ENCODE results near the gene GXYLT1. TPM values are rescaled to one million over a fixed set of nuclear protein-coding genes. Genes with fewer than 3 reads are reported as not detected.

GXYLT1 gene
- total RNA-seq, 4 donors from 2014 or later, result 16.5 to 26.6 (median 20.6) TPM

DNA sequence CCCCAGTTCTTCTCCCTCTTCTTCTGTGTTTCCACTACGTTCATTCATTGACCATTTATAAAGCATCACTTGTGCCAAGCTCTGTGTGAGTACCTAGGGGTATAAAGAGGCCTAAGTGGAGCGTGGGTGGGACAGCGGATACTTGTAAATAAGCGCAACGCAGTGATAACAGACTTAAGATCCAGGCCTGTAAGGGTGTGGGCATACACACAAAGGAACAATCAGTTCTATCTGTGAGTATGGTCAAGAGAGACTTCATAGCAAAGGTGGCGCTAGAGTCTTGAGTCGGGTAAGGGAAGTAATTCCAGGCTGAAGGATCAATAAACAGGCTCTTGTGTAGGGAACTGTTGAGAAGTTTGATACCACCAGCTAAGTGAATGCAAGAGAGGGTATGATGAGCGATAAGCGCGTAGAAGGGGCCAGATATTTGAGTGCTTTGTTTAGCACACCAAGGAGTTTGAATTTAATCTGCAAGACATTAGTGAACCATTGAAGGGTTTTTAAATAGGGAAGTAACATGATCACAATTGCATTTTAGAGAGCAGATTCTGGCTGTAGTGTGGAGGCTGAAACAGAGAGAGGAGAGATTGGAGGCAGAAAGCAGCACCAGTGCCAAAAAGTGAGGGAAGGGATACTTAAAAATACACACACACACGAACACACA is 1.0 kb upstream of the GXYLT1 start:
- DNase-seq, result no peak
- intact Hi-C loops (cut with DNase I), result loop anchor here (10.0 kb wide), 1 partner anchor 99 kb away; no protein-coding TSS in a partner anchor
- Histone ChIP-seq H3K36me3 (no peaks in the 10 kb centered on the region), H3K27ac (no peak overlapping the region), H3K9me3 (no peaks in the 10 kb centered on the region), H3K27me3 (no peaks in the 10 kb centered on the region), H3K4me1 (peaks cover 14 to 15% of the 10 kb centered on the region in 2 donors), H3K4me3 (replicated peaks in 1 of 3) (peak overlapping the region in 1 of 3 donors; percentile 66)
- 73 to 86% methylated on average over 11 of the region's 11 CpGs for WGBS, 2 donors
- no peak for TF ChIP-seq POLR2A (IDR thresholded peaks at IDR 0.05)
- TF ChIP-seq, protein P1, sequence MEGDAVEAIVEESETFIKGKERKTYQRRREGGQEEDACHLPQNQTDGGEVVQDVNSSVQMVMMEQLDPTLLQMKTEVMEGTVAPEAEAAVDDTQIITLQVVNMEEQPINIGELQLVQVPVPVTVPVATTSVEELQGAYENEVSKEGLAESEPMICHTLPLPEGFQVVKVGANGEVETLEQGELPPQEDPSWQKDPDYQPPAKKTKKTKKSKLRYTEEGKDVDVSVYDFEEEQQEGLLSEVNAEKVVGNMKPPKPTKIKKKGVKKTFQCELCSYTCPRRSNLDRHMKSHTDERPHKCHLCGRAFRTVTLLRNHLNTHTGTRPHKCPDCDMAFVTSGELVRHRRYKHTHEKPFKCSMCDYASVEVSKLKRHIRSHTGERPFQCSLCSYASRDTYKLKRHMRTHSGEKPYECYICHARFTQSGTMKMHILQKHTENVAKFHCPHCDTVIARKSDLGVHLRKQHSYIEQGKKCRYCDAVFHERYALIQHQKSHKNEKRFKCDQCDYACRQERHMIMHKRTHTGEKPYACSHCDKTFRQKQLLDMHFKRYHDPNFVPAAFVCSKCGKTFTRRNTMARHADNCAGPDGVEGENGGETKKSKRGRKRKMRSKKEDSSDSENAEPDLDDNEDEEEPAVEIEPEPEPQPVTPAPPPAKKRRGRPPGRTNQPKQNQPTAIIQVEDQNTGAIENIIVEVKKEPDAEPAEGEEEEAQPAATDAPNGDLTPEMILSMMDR (IDR thresholded peaks at IDR 0.05), result no peak

DNA sequence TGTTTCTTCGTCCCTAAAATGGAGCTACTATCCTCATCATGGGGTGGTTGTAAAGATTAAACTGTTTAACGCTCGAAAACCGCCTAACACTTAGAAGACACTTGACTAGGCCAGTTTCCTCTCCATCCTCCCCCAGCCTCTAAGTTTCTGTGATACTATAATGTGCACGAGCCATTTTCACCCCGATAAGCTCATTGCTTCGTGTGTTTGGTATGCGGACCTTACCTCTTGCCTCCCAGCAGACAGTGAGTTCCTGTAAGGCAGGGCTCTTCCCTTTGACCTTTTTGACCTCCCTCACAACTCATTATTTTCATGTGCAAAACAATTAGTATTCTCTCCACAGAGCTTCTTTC is 499 bp upstream of the GXYLT1 start:
- DNase-seq, result no peak
- peak overlapping the region in 2 of 3 donors; percentile 27 to 66 for H3K4me3 ChIP-seq (replicated peaks in 1 of 3)
- H3K36me3 ChIP-seq, result no peaks in the 10 kb centered on the region
- intact Hi-C loops (cut with DNase I), result loop anchor here (10.0 kb wide), 1 partner anchor 100 kb away; no protein-coding TSS in a partner anchor
- no peaks in the 10 kb centered on the region for H3K9me3 ChIP-seq
- no peaks in the 10 kb centered on the region for H3K27me3 ChIP-seq
- TF ChIP-seq, protein P1 (IDR thresholded peaks at IDR 0.05), result no peak
- no peak for TF ChIP-seq POLR2A (IDR thresholded peaks at IDR 0.05)
- peaks cover 14 to 15% of the 10 kb centered on the region in 2 donors for H3K4me1 ChIP-seq
- 11 to 23% methylated on average over 8 of the region's 8 CpGs for WGBS, 2 donors
- peak overlapping the region in 2 of 3 donors; percentile 65 to 84 for H3K27ac ChIP-seq

DNA sequence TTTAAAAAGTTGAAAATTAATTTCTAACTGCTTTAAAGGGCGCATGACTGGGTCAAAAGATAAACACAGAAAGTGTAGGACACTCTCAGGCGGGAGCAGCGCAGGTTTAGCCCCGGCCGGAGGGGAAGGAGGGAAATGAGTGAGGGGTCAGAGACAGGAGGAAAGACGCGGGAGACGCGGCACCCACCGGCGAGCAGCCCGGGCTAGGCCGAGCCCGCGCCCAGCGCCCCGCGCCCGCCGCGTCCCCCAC is 591 bp downstream of the GXYLT1 start:
- H3K36me3 ChIP-seq, result no peaks in the 10 kb centered on the region
- H3K4me3 ChIP-seq (replicated peaks in 1 of 3), result peak overlapping the region; percentile 33 to 76 (median 66)
- no peaks in the 10 kb centered on the region for H3K9me3 ChIP-seq
- DNase-seq, result no peak
- no peaks in the 10 kb centered on the region for H3K27me3 ChIP-seq
- WGBS, 2 donors, result 0 to 1% methylated on average over 19 to 21 of the region's 21 CpGs
- H3K4me1 ChIP-seq, result peaks cover 14 to 15% of the 10 kb centered on the region in 2 donors
- H3K27ac ChIP-seq, result peak overlapping the region in 2 of 3 donors; percentile 65 to 84
- intact Hi-C loops (cut with DNase I), result loop anchor here (10.0 kb wide), 1 partner anchor 101 kb away; no protein-coding TSS in a partner anchor
- TF ChIP-seq POLR2A (IDR thresholded peaks at IDR 0.05), result no peak
- TF ChIP-seq, protein P1 (IDR thresholded peaks at IDR 0.05), result no peak

DNA sequence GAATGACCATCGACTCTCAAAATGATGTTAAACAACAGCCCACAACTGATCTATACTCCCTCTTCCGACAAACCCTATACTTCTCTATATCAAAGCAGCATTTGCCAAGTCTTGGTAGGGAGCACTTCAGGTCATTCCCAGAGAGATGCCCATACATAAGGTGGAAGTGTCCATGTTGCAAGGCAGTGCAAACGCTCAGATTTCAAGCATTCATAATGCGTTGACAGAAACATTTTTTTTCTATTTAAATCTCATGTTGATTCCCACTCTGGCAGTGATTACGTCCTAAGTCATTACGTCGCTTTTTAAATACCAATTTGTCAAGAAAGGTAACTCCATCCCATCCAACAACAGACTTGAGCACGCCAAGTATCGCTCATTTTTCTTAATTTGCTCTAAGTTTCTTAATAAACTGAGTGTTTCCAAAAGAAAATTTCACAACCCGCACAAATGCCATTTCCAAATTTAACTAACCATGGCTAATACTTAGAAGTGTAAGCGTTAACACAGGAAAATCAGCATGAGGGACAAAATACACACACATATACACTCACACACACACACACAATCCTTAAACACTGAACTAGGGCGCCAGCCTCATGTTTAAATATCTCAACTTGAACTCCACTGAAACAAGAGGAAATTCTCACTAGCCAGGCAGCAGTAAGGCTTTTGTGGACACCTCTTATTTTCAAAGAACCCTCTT is 1.1 kb downstream of the GXYLT1 start:
- Histone ChIP-seq H3K27ac (peak overlapping the region in 2 of 3 donors; percentile 65 to 84), H3K36me3 (no peaks in the 10 kb centered on the region), H3K9me3 (no peaks in the 10 kb centered on the region), H3K27me3 (no peaks in the 10 kb centered on the region), H3K4me3 (replicated peaks in 1 of 3) (peak overlapping the region; percentile 33 to 76 (median 66)), H3K4me1 (peaks cover 14 to 15% of the 10 kb centered on the region in 2 donors)
- no peak for TF ChIP-seq POLR2A (IDR thresholded peaks at IDR 0.05)
- TF ChIP-seq, protein P1 (IDR thresholded peaks at IDR 0.05), result no peak
- DNase-seq, result no peak
- intact Hi-C loops (cut with DNase I), result loop anchor here (10.0 kb wide), 1 partner anchor 101 kb away; no protein-coding TSS in a partner anchor
- 11 to 15% methylated on average over 12 of the region's 12 CpGs for WGBS, 2 donors
